Gastrocnemius medialis (tissue), 4 donors: Measurements from ENCODE around the gene DPT.

Source experiments
- CTCF ChIP-seq, 5 experiments: fragments of 450-650 bp in 3 of 5; fragments of 200-600 bp in 2 of 5; sonication (generic) in 2 of 5; IDR thresholded peaks in 4 of 5; conservative IDR thresholded peaks in 1 of 5; 1 replicate in 4 of 5; 2 replicates in 1 of 5; pipeline ENCODE4 v1.5.1; 2016 to 2019; ENCODE audit warnings: antibody characterized with exemption in 5 of 5, mild to moderate bottlenecking in 3 of 5, moderate library complexity in 3 of 5
- POLR2A ChIP-seq, 2 donors: fragments of 450-650 bp; IDR thresholded peaks; one replicate each; pipeline ENCODE4 v1.6.1; 2017; ENCODE audit warnings: antibody characterized with exemption in 2 of 2, mild to moderate bottlenecking in 2 of 2, moderate library complexity in 2 of 2

- no peak for TF ChIP-seq CTCF (IDR thresholded peaks at IDR 0.05 in 4 of 5, conservative IDR thresholded peaks at IDR 0.05 in 1 of 5)
- TF ChIP-seq POLR2A (IDR thresholded peaks at IDR 0.05): no peak
Observed at GRCh38 chr1:168755800-168756418, 26.9 kb upstream of the DPT start.
